CD4-positive, alpha-beta T cell treated with Interleukin-15 for 4 hours (primary cell): ENCODE measurements around the gene IL22RA1.

Experiments used
- DNase-seq: peaks from one replicate; pipeline ENCODE4 v3.0.0-alpha.2; 2020; ENCODE audit warnings: low spot score

The IL22RA1 gene

GRCh38 chr1:24096009-24096738, 46.8 kb downstream of the IL22RA1 start:
- DNase-seq: no peak

GRCh38 chr1:24095140-24095859, 47.6 kb downstream of the IL22RA1 start:
- no peak for DNase-seq

GRCh38 chr1:24094554-24094953, 48.4 kb downstream of the IL22RA1 start:
- no peak for DNase-seq

GRCh38 chr1:24093732-24094131, 49.2 kb downstream of the IL22RA1 start:
- DNase-seq: no peak

GRCh38 chr1:24092979-24093378, 50.0 kb downstream of the IL22RA1 start:
- no peak for DNase-seq

- no peak for DNase-seq
Observed at GRCh38 chr1:24091971-24092482, 50.9 kb downstream of the IL22RA1 start.

GRCh38 chr1:24090736-24091135, 52.2 kb downstream of the IL22RA1 start:
- no peak for DNase-seq

- DNase-seq: no peak
Observed at GRCh38 chr1:24089743-24090555, 53.0 kb downstream of the IL22RA1 start.

- DNase-seq: no peak
Observed at GRCh38 chr1:24089027-24089742, 53.8 kb downstream of the IL22RA1 start.

GRCh38 chr1:24086466-24086865, 56.5 kb downstream of the IL22RA1 start:
- no peak for DNase-seq

- DNase-seq: no peak
Observed at GRCh38 chr1:24085546-24085945, 57.4 kb downstream of the IL22RA1 start.

- no peak for DNase-seq
Observed at GRCh38 chr1:24085007-24085406, 57.9 kb downstream of the IL22RA1 start.

- no peak for DNase-seq
Observed at GRCh38 chr1:24084050-24084449, 58.9 kb downstream of the IL22RA1 start.

GRCh38 chr1:24082372-24082771, 60.6 kb downstream of the IL22RA1 start:
- DNase-seq: no peak

- DNase-seq: no peak
Observed at GRCh38 chr1:24081190-24081589, 61.8 kb downstream of the IL22RA1 start.

GRCh38 chr1:24080131-24080530, 62.8 kb downstream of the IL22RA1 start:
- DNase-seq: no peak

- no peak for DNase-seq
Observed at GRCh38 chr1:24077278-24077978, 65.5 kb downstream of the IL22RA1 start.

GRCh38 chr1:24075946-24076345, 67.0 kb downstream of the IL22RA1 start:
- DNase-seq: no peak

GRCh38 chr1:24075590-24075854, 67.4 kb downstream of the IL22RA1 start:
- DNase-seq: no peak

- DNase-seq: no peak
Observed at GRCh38 chr1:24074817-24075589, 67.9 kb downstream of the IL22RA1 start.

- no peak for DNase-seq
Observed at GRCh38 chr1:24074196-24074595, 68.7 kb downstream of the IL22RA1 start.
